ENCODE results near the gene DENND11. TPM values are rescaled to one million over a fixed set of nuclear protein-coding genes. Genes with fewer than 3 reads are reported as not detected.

DENND11 gene
- total and polyA plus RNA-seq, 2 experiments from 2014 or later = 5.6 to 29.5 TPM

DNA sequence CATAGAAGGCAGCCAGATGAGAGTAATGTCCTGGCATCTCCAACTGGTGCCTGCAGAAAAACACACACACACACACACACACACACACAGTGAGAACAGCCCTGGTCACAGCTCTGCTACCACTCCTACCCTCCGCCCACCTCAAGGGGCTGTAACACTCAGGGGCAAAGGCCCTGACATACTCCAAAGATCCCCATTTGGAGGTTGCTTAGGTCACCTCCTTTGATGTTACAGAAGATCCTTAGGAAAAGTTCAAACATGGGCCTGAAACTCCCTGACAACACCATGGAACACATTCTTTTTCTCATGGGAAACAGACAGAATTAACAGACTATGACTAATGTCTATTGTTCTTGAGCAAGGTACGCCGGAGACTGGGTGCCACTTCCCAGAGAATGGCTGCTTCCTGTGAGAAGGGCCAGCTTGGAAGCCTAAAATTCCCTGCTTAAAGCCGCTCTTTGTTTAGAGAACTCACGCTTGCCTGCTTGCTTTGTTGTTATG lies 27.7 kb downstream of the DENND11 start:
- Histone ChIP-seq H4K20me1 (ENCODE audit: insufficient read depth, poor library complexity, severe bottlenecking) (no peaks in the 10 kb centered on the region), H3K36me3 (replicated peaks; ENCODE audit: insufficient read depth, low read depth) (no peaks in the 10 kb centered on the region), H3K9me3 (ENCODE audit: low read depth) (no peaks in the 10 kb centered on the region), H3K4me1 (ENCODE audit: insufficient read depth) (no peaks in the 10 kb centered on the region), H2AFZ (no peak overlapping the region), H3K4me3 (no peak overlapping the region), H3K9me2 (replicated peaks; ENCODE audit: insufficient read depth) (no peaks in the 10 kb centered on the region), H3K79me2 (no peaks in the 10 kb centered on the region), H3K4me2 (no peak overlapping the region), H3K27me3 (no peaks in the 10 kb centered on the region), H3K27ac (no peak overlapping the region)
- DNase-seq (ENCODE audit: low spot score) = no peak
- no peak for TF ChIP-seq EZH2 (IDR thresholded peaks at IDR 0.05; ENCODE audit: borderline replicate concordance)
- TF ChIP-seq, protein P1, sequence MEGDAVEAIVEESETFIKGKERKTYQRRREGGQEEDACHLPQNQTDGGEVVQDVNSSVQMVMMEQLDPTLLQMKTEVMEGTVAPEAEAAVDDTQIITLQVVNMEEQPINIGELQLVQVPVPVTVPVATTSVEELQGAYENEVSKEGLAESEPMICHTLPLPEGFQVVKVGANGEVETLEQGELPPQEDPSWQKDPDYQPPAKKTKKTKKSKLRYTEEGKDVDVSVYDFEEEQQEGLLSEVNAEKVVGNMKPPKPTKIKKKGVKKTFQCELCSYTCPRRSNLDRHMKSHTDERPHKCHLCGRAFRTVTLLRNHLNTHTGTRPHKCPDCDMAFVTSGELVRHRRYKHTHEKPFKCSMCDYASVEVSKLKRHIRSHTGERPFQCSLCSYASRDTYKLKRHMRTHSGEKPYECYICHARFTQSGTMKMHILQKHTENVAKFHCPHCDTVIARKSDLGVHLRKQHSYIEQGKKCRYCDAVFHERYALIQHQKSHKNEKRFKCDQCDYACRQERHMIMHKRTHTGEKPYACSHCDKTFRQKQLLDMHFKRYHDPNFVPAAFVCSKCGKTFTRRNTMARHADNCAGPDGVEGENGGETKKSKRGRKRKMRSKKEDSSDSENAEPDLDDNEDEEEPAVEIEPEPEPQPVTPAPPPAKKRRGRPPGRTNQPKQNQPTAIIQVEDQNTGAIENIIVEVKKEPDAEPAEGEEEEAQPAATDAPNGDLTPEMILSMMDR (IDR thresholded peaks at IDR 0.05; ENCODE audit: poor library complexity) = no peak
- WGBS (ENCODE audit: low lambda C conversion rate, missing lambda C conversion rate) = 83% methylated on average over 5 of the region's 5 CpGs

DNA sequence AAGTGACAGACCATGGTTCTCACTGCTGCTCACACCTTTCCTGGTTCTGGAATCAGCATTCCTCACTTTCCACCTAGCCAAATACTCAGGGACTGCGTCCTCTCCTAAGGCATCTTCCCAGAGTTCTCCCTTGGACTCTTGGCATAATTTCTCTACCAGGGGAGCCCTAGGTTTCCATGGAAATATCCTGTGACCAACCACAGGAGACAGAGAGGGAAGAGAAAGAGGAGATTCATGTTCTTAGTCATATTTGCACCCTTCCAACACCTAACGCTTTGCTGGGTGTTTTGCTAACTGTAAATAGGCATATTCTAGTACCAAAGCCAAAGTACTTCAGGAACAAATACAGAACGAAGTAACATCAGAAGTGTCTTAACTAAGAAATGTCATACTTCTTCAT lies 28.6 kb downstream of the DENND11 start:
- no peak for DNase-seq (ENCODE audit: low spot score)
- no peaks in the 10 kb centered on the region for H3K9me3 ChIP-seq (ENCODE audit: low read depth)
- TF ChIP-seq, protein P1 (IDR thresholded peaks at IDR 0.05; ENCODE audit: poor library complexity) = no peak
- no peak for TF ChIP-seq EZH2phosphoT487 (IDR thresholded peaks at IDR 0.05; ENCODE audit: low read depth, severe bottlenecking, unreplicated experiment)
- TF ChIP-seq EZH2 (IDR thresholded peaks at IDR 0.05; ENCODE audit: borderline replicate concordance) = no peak
- H4K20me1 ChIP-seq (ENCODE audit: insufficient read depth, poor library complexity, severe bottlenecking) = no peaks in the 10 kb centered on the region
- no peaks in the 10 kb centered on the region for H3K9me2 ChIP-seq (replicated peaks; ENCODE audit: insufficient read depth)
- no peaks in the 10 kb centered on the region for H3K79me2 ChIP-seq
- no peaks in the 10 kb centered on the region for H3K4me1 ChIP-seq (ENCODE audit: insufficient read depth)
- no peaks in the 10 kb centered on the region for H3K36me3 ChIP-seq (replicated peaks; ENCODE audit: insufficient read depth, low read depth)
- no peak overlapping the region for H3K27ac ChIP-seq
- H3K27me3 ChIP-seq = no peaks in the 10 kb centered on the region
- H3K4me3 ChIP-seq = no peak overlapping the region
- H2AFZ ChIP-seq = no peak overlapping the region
- no peak overlapping the region for H3K4me2 ChIP-seq
- 94% methylated on average over 3 of the region's 3 CpGs for WGBS (ENCODE audit: low lambda C conversion rate, missing lambda C conversion rate)

DNA sequence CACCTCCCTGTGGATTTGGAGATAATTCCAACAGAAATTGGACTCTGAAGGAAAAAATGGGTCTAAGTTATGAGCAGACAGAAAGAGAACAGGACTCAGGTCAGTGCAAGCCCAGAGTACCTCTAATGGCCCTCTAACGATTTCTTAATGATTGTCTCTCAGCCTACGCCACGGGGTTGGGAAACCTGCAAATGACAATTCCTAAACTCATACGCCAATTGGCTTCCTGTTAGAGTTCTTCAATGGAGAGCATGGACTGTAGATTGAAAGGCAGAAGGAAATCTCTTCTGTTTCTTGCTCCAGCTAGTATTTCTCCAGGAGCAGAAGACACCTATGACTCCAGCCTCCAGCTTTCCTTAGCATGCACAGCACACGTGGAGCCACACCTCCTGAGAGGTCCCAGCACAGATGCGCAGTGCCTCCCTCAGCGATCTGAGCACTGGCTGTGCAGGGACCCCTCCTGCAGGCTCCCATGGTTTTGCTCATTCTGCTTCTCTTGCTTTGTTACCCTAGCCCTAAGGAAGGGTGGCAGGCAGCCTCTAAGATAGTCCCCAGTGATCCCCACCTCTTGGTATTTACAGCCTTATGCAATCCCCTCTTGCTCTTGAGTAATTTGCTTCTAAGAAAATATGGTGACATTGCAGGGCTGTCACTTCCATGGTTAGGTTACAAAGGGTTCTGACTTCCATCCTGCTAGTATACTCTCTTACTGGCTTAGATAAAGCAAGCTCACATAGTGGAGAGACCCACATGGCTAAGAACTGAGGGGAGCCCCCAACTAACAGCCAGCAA lies 30.1 kb downstream of the DENND11 start:
- Histone ChIP-seq H3K9me3 (ENCODE audit: low read depth) (no peaks in the 10 kb centered on the region), H3K9me2 (replicated peaks; ENCODE audit: insufficient read depth) (no peaks in the 10 kb centered on the region), H3K79me2 (no peaks in the 10 kb centered on the region), H3K4me2 (no peak overlapping the region), H4K20me1 (ENCODE audit: insufficient read depth, poor library complexity, severe bottlenecking) (no peaks in the 10 kb centered on the region), H3K36me3 (replicated peaks; ENCODE audit: insufficient read depth, low read depth) (no peaks in the 10 kb centered on the region), H3K27ac (no peak overlapping the region), H3K27me3 (no peaks in the 10 kb centered on the region), H2AFZ (no peak overlapping the region), H3K4me3 (no peak overlapping the region), H3K4me1 (ENCODE audit: insufficient read depth) (no peaks in the 10 kb centered on the region)
- WGBS (ENCODE audit: low lambda C conversion rate, missing lambda C conversion rate) = 98% methylated on average over 7 of the region's 7 CpGs
- TF ChIP-seq, protein P1 (IDR thresholded peaks at IDR 0.05; ENCODE audit: poor library complexity) = no peak
- TF ChIP-seq EZH2 (IDR thresholded peaks at IDR 0.05; ENCODE audit: borderline replicate concordance) = no peak
- no peak for TF ChIP-seq EZH2phosphoT487 (IDR thresholded peaks at IDR 0.05; ENCODE audit: low read depth, severe bottlenecking, unreplicated experiment)
- DNase-seq (ENCODE audit: low spot score) = no peak
